Vagina (tissue), 2 donors: ENCODE results near the gene SPON1. TPM values are rescaled to one million over a fixed set of nuclear protein-coding genes. Genes with fewer than 3 reads are reported as not detected.

Experiments used
- DNase-seq, 2 donors: peaks; one replicate each; pipeline ENCODE4 v3.0.0-alpha.2; 2017; ENCODE audit errors: extremely low spot score in 2 of 2
- H3K27ac ChIP-seq: fragments of 200-600 bp; sonication (generic); one replicate; pipeline ENCODE4 v1.5.1; 2019
- H3K27me3 ChIP-seq: fragments of 200-600 bp; sonication (generic); one replicate; pipeline ENCODE4 v1.5.1; 2019
- H3K36me3 ChIP-seq, 2 donors: fragments of 200-600 bp; sonication (generic); one replicate each; pipeline ENCODE4 v1.5.1; 2017 to 2019
- H3K4me1 ChIP-seq: fragments of 200-600 bp; sonication (generic); one replicate; pipeline ENCODE4 v1.5.1; 2019
- H3K4me3 ChIP-seq, 2 donors: fragments of 200-600 bp; sonication (generic); 1 replicate in 1 of 2; 2 replicates in 1 of 2; pipeline ENCODE4 v1.5.1; 2016 to 2019
- H3K9me3 ChIP-seq: fragments of 200-600 bp; sonication (generic); one replicate; pipeline ENCODE4 v1.5.1; 2019
- CTCF ChIP-seq, 3 experiments: fragments of 450-650 bp in 2 of 3; fragments of 200-600 bp in 1 of 3; sonication (generic) in 1 of 3; IDR thresholded peaks; one replicate each; pipeline ENCODE4 v1.5.1; 2017 to 2019; ENCODE audit warnings: antibody characterized with exemption in 3 of 3, mild to moderate bottlenecking in 2 of 3, moderate library complexity in 2 of 3
- POLR2A ChIP-seq, 2 donors: fragments of 450-650 bp; IDR thresholded peaks; one replicate each; pipeline ENCODE4 v1.6.1; 2017; ENCODE audit warnings: antibody characterized with exemption in 2 of 2, mild to moderate bottlenecking in 2 of 2, moderate library complexity in 2 of 2
- POLR2AphosphoS5 ChIP-seq, 2 donors: sonication (generic); formaldehyde crosslinking; IDR thresholded peaks; one replicate each; pipeline ENCODE4 v1.9.0; 2017; ENCODE audit warnings: antibody characterized with exemption in 2 of 2, mild to moderate bottlenecking in 2 of 2, low read depth in 1 of 2; ENCODE audit not compliant: insufficient read depth in 1 of 2
- intact Hi-C: fragments of 100-400 bp; cut with DNase I; formaldehyde crosslinking; loops from one replicate; pipeline ENCODE4 v1.15.1; 2023
- total RNA-seq: library from RNA; depleted of rRNA; stranded (reverse); fragments of >200 nt; gene quantifications from one replicate; pipeline ENCODE4 v1.2.3, GENCODE V29; 2016

Gene SPON1
- total RNA-seq, 1 donor from 2014 or later = 31.7 TPM

- Histone ChIP-seq H3K27me3 (no peaks in the 10 kb centered on the region), H3K9me3 (no peaks in the 10 kb centered on the region), H3K27ac (no peak overlapping the region), H3K36me3 (no peaks in the 10 kb centered on the region), H3K4me1 (no peaks in the 10 kb centered on the region), H3K4me3 (no peak overlapping the region)
- intact Hi-C loops = no loop called here
- DNase-seq = no peak
- no peak for TF ChIP-seq CTCF (IDR thresholded peaks at IDR 0.05)
Measured at GRCh38 chr11:14045417-14045816, 82.9 kb downstream of the SPON1 start.

- H3K4me3 ChIP-seq = no peak overlapping the region
- no peaks in the 10 kb centered on the region for H3K4me1 ChIP-seq
- no peaks in the 10 kb centered on the region for H3K9me3 ChIP-seq
- H3K36me3 ChIP-seq = no peaks in the 10 kb centered on the region
- no peaks in the 10 kb centered on the region for H3K27me3 ChIP-seq
- TF ChIP-seq POLR2A (IDR thresholded peaks at IDR 0.05) (no peak), POLR2AphosphoS5 (IDR thresholded peaks at IDR 0.05; ENCODE audit: insufficient read depth in 1 of 2, low read depth in 1 of 2) (no peak), CTCF (IDR thresholded peaks at IDR 0.05) (no peak)
- intact Hi-C loops = no loop called here
- no peak overlapping the region for H3K27ac ChIP-seq
- DNase-seq = no peak
Measured at GRCh38 chr11:14052198-14052597, 89.7 kb downstream of the SPON1 start.

DNA sequence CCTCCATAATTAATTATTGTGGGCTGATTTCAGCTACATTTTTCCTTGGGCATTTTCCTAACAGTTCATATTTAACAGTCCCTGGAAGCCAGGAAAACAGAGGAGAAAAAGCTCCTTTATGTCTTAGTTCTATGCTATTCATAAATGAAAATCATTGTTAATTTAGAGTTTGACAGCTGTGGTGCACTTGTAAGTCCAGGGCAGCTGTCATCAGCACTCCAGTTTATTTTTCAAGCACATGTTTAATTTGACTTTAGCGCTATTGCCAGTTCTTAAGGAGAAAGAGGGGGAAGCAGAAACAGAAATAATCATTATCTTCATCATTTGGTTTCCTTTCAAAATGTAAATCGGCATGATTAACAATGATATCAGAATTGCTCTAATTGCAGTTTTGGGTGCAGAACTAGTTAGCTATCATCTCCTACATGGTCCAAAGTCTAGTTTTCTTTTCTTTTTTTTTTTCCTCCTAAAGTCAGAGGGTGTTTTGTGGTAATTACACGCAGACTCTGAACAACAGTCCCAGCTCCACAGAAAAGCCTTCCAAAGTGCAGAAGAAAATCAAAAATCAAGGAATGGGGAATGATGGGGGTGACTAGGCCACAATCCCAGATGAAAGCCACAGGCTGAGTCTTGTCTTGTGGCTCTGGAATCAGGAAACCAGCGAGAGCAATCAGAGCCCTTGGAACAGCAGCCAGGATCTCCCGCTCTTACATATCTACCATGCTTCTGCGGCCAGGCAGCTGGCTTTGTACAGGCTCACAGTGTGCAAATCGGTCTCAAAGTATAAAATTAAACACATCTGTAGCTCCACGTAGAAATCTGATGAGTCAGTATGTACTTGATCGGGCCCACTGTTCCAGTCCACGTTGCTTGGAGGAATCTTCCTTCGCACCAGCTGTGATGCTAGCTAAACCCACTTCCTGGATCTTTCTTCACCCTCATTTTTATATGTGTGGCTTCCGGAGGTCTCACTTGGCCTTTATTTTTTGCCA is 91.9 kb downstream of the SPON1 start:
- Histone ChIP-seq H3K36me3 (no peaks in the 10 kb centered on the region), H3K4me3 (no peak overlapping the region), H3K4me1 (no peaks in the 10 kb centered on the region), H3K27me3 (no peaks in the 10 kb centered on the region), H3K27ac (no peak overlapping the region), H3K9me3 (no peaks in the 10 kb centered on the region)
- DNase-seq = no peak
- TF ChIP-seq POLR2A (IDR thresholded peaks at IDR 0.05) = no peak
- intact Hi-C loops = no loop called here

DNA sequence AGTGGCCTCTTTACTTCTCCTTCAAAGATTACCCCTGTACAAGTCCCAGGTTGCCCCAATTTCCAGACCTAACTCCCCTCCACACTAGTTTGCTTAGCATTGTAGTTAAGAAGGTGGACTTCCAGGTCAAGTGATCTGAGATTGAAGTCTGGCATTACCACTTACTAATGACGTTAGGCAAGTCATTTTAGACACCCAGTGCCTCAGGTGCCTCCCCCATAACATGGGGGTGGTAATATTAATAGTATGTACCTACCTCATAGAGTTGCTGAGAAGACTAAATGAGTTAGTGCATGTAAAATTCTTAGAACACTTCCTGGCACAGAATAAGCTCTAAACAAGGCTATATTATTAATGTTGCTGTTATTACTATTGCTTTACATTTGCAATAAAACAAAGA is 93.4 kb downstream of the SPON1 start:
- no peak for TF ChIP-seq CTCF (IDR thresholded peaks at IDR 0.05)
- TF ChIP-seq POLR2AphosphoS5 (IDR thresholded peaks at IDR 0.05; ENCODE audit: insufficient read depth in 1 of 2, low read depth in 1 of 2) = no peak
- TF ChIP-seq POLR2A (IDR thresholded peaks at IDR 0.05) = no peak
- Histone ChIP-seq H3K36me3 (no peaks in the 10 kb centered on the region), H3K4me3 (no peak overlapping the region), H3K27me3 (no peaks in the 10 kb centered on the region), H3K9me3 (no peaks in the 10 kb centered on the region), H3K27ac (no peak overlapping the region), H3K4me1 (no peaks in the 10 kb centered on the region)
- DNase-seq = no peak
- intact Hi-C loops = no loop called here

DNA sequence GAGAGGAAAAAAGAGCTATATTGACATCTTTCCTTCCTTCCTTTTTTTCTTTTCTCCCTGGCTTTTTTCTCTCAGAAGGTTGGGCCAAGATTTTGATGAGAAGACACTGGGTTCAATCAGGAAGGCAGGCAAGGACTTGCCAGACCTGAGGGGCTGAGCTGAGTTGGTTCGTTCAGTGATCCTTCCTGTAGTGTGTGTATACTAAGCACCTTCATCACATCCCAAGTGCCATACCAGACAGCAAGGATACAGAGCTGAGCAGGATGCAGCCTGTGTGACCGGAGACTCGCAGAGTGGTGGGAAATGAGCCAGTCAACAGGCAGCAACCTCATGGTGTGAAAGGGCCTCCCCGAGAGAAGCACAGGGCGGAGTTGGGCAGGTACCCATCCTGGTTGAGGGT is 95.5 kb downstream of the SPON1 start:
- Histone ChIP-seq H3K27ac (no peak overlapping the region), H3K36me3 (no peaks in the 10 kb centered on the region), H3K4me1 (no peaks in the 10 kb centered on the region), H3K4me3 (no peak overlapping the region), H3K9me3 (no peaks in the 10 kb centered on the region), H3K27me3 (no peaks in the 10 kb centered on the region)
- no peak for TF ChIP-seq CTCF (IDR thresholded peaks at IDR 0.05)
- TF ChIP-seq POLR2A (IDR thresholded peaks at IDR 0.05) = no peak
- TF ChIP-seq POLR2AphosphoS5 (IDR thresholded peaks at IDR 0.05; ENCODE audit: insufficient read depth in 1 of 2, low read depth in 1 of 2) = no peak
- intact Hi-C loops = no loop called here
- DNase-seq = no peak
